Liver (tissue), 9 donors: ENCODE measurements around the gene LIPI. TPM values are rescaled to one million over a fixed set of nuclear protein-coding genes. Genes with fewer than 3 reads are reported as not detected.

Experiments used
- DNase-seq: peaks from one replicate; pipeline ENCODE4 v3.0.0-alpha.2; 2017; ENCODE audit warnings: low spot score
- H3K27ac ChIP-seq, 2 donors: one replicate each; pipeline ENCODE4 v1.7.0; 2013; ENCODE audit warnings: inconsistent platforms in 2 of 2, low read length in 2 of 2, control low read depth in 1 of 2, low read depth in 1 of 2, mild to moderate bottlenecking in 1 of 2
- H3K27me3 ChIP-seq, 4 donors: one replicate each; pipeline versions ENCODE4 v1.6.1 to v1.7.0; 2013; ENCODE audit warnings: low read length in 3 of 4, inconsistent platforms in 1 of 4, mild to moderate bottlenecking in 1 of 4, moderate library complexity in 1 of 4; ENCODE audit not compliant: control insufficient read depth in 4 of 4, insufficient read depth in 4 of 4
- H3K36me3 ChIP-seq, 4 donors: one replicate each; pipeline versions ENCODE4 v1.6.1 to v1.7.0; 2013; ENCODE audit warnings: low read length in 3 of 4, mild to moderate bottlenecking in 3 of 4, low read depth in 1 of 4, moderate library complexity in 1 of 4; ENCODE audit not compliant: control insufficient read depth in 4 of 4, insufficient read depth in 3 of 4
- H3K4me1 ChIP-seq, 4 donors: one replicate each; pipeline versions ENCODE4 v1.6.1 to v1.7.0; 2013; ENCODE audit warnings: low read length in 3 of 4, mild to moderate bottlenecking in 3 of 4, moderate library complexity in 1 of 4; ENCODE audit not compliant: control insufficient read depth in 4 of 4, insufficient read depth in 4 of 4
- H3K4me3 ChIP-seq, 3 donors: one replicate each; pipeline versions ENCODE4 v1.6.1 to v1.7.0; 2013; ENCODE audit warnings: low read length in 3 of 3, control low read depth in 1 of 3, low read depth in 1 of 3, mild to moderate bottlenecking in 1 of 3
- H3K9ac ChIP-seq, 2 donors: one replicate each; pipeline ENCODE4 v1.7.0; 2013; ENCODE audit warnings: low read length in 2 of 2, mild to moderate bottlenecking in 2 of 2, moderate library complexity in 2 of 2, control low read depth in 1 of 2, low read depth in 1 of 2
- H3K9me3 ChIP-seq, 4 donors: one replicate each; pipeline versions ENCODE4 v1.6.1 to v1.7.0; 2013; ENCODE audit warnings: low read length in 3 of 4; ENCODE audit not compliant: control insufficient read depth in 4 of 4
- ATF3 ChIP-seq: IDR thresholded peaks from 2 replicates; pipeline ENCODE4 v1.6.1; 2016; ENCODE audit warnings: antibody characterized with exemption
- CTCF ChIP-seq: fragments of 150-350 bp; IDR thresholded peaks from 2 replicates; pipeline ENCODE4 v1.5.1; 2017; ENCODE audit warnings: improper control_type of control experiment, low read depth, low read length; ENCODE audit not compliant: missing input control
- EGR1 ChIP-seq, 2 donors: IDR thresholded peaks; 2 replicates each; pipeline ENCODE4 v1.6.1; 2016 to 2018; ENCODE audit warnings: antibody characterized with exemption in 2 of 2, low read depth in 2 of 2
- FOXA1 ChIP-seq: IDR thresholded peaks from 2 replicates; pipeline ENCODE4 v1.6.1; 2016; ENCODE audit warnings: antibody characterized with exemption
- GABPA ChIP-seq, 2 donors: IDR thresholded peaks in 1 of 2; conservative IDR thresholded peaks in 1 of 2; 2 replicates each; pipeline ENCODE4 v1.6.1; 2016; ENCODE audit warnings: antibody characterized with exemption in 2 of 2, mild to moderate bottlenecking in 1 of 2, moderate library complexity in 1 of 2
- HNF4A ChIP-seq, 2 donors: conservative IDR thresholded peaks; 2 replicates each; pipeline ENCODE4 v1.6.1; 2016; ENCODE audit warnings: antibody characterized with exemption in 2 of 2, mild to moderate bottlenecking in 2 of 2
- HNF4G ChIP-seq: IDR thresholded peaks from 2 replicates; pipeline ENCODE4 v1.6.1; 2016; ENCODE audit warnings: antibody characterized with exemption
- JUND ChIP-seq, 2 donors: IDR thresholded peaks; 2 replicates each; pipeline ENCODE4 v1.6.1; 2016; ENCODE audit warnings: antibody characterized with exemption in 2 of 2
- NR2F2 ChIP-seq: IDR thresholded peaks from 2 replicates; pipeline ENCODE4 v1.6.1; 2016; ENCODE audit warnings: antibody characterized with exemption
- RAD21 ChIP-seq, 2 donors: IDR thresholded peaks; 2 replicates each; pipeline ENCODE4 v1.6.1; 2016; ENCODE audit warnings: antibody characterized with exemption in 2 of 2, mild to moderate bottlenecking in 2 of 2
- REST ChIP-seq: IDR thresholded peaks from 2 replicates; pipeline ENCODE4 v1.6.1; 2016; ENCODE audit warnings: antibody characterized with exemption, mild to moderate bottlenecking
- RXRA ChIP-seq, 2 donors: IDR thresholded peaks; 2 replicates each; pipeline ENCODE4 v1.6.1; 2017 to 2018; ENCODE audit warnings: antibody characterized with exemption in 2 of 2, mild to moderate bottlenecking in 1 of 2
- SP1 ChIP-seq: IDR thresholded peaks from 2 replicates; pipeline ENCODE4 v1.6.1; 2018; ENCODE audit warnings: antibody characterized with exemption, mild to moderate bottlenecking
- TAF1 ChIP-seq: conservative IDR thresholded peaks from 2 replicates; pipeline ENCODE4 v1.6.1; 2016; ENCODE audit warnings: antibody characterized with exemption, mild to moderate bottlenecking
- YY1 ChIP-seq: IDR thresholded peaks from 2 replicates; pipeline ENCODE4 v1.6.1; 2016; ENCODE audit warnings: antibody characterized with exemption, mild to moderate bottlenecking
- WGBS: extraction: QIAGEN DNeasy Blood & Tissue Kit; methylation state at CpG from one replicate; pipeline ENCODE4 v1.1.7; 2013; 5-methylcytosine and 5-hydroxymethylcytosine counted together
- polyA plus RNA-seq, 2 donors: library from polyadenylated mRNA; stranded (reverse) in 1 of 2; unstranded in 1 of 2; fragments of 200-250 nt in 1 of 2; fragments of >200 nt in 1 of 2; fragmentation: Nextera tagmentation in 1 of 2; extraction: Ambion mirVana in 1 of 2; gene quantifications; one replicate each; pipeline versions ENCODE4 v1.2.1 to v1.2.3, GENCODE V29; 2013 to 2015
- total RNA-seq, 2 donors: library from RNA; depleted of rRNA; stranded (reverse); fragments of >200 nt; gene quantifications; one replicate each; pipeline ENCODE4 v1.2.3, GENCODE V29; 2014
- TF ChIP-seq, protein P1 (sequence below): IDR thresholded peaks from 2 replicates; pipeline ENCODE4 v1.6.1; 2016; ENCODE audit warnings: antibody characterized with exemption
- TF ChIP-seq, protein P2 (sequence below): IDR thresholded peaks from 2 replicates; pipeline ENCODE4 v1.6.1; 2016; ENCODE audit warnings: antibody characterized with exemption
- donor health status: healthy.
- donor health status: healthy.
- donor health status: healthy.
- donor health status: healthy.
- donor health status: healthy.

Gene LIPI
- total and polyA plus RNA-seq, 4 donors: not detected

- Histone ChIP-seq H3K27me3 (no peaks in the 10 kb centered on the region), H3K4me1 (no peaks in the 10 kb centered on the region), H3K4me3 (no peak overlapping the region), H3K9me3 (peaks cover 0 to 3% (median under 1%) of the 10 kb centered on the region in 4 donors), H3K27ac (no peak overlapping the region), H3K9ac (no peak overlapping the region), H3K36me3 (no peaks in the 10 kb centered on the region)
- no peak for DNase-seq
- WGBS: 92% methylated on average over 32 of the region's 32 CpGs
- TF ChIP-seq FOXA1: no peak
- TF ChIP-seq RAD21 (IDR thresholded peaks at IDR 0.05): no peak
- no peak for TF ChIP-seq EGR1 (IDR thresholded peaks at IDR 0.05; ENCODE audit: low read depth in 2 of 2)
- TF ChIP-seq, protein P1, sequence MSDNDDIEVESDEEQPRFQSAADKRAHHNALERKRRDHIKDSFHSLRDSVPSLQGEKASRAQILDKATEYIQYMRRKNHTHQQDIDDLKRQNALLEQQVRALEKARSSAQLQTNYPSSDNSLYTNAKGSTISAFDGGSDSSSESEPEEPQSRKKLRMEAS: no peak
- TF ChIP-seq YY1: no peak
- no peak for TF ChIP-seq HNF4G
- no peak for TF ChIP-seq GABPA (IDR thresholded peaks at IDR 0.05 in 1 of 2, conservative IDR thresholded peaks at IDR 0.05 in 1 of 2)
- TF ChIP-seq, protein P2, sequence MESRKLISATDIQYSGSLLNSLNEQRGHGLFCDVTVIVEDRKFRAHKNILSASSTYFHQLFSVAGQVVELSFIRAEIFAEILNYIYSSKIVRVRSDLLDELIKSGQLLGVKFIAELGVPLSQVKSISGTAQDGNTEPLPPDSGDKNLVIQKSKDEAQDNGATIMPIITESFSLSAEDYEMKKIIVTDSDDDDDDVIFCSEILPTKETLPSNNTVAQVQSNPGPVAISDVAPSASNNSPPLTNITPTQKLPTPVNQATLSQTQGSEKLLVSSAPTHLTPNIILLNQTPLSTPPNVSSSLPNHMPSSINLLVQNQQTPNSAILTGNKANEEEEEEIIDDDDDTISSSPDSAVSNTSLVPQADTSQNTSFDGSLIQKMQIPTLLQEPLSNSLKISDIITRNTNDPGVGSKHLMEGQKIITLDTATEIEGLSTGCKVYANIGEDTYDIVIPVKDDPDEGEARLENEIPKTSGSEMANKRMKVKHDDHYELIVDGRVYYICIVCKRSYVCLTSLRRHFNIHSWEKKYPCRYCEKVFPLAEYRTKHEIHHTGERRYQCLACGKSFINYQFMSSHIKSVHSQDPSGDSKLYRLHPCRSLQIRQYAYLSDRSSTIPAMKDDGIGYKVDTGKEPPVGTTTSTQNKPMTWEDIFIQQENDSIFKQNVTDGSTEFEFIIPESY: no peak
- TF ChIP-seq TAF1: no peak
- TF ChIP-seq SP1: no peak
- TF ChIP-seq REST: no peak
- TF ChIP-seq JUND (IDR thresholded peaks at IDR 0.05): no peak
- no peak for TF ChIP-seq ATF3
- TF ChIP-seq HNF4A (conservative IDR thresholded peaks at IDR 0.05): no peak
Measured at GRCh38 chr21:14075346-14076142, 135.2 kb downstream of the LIPI start.

DNA sequence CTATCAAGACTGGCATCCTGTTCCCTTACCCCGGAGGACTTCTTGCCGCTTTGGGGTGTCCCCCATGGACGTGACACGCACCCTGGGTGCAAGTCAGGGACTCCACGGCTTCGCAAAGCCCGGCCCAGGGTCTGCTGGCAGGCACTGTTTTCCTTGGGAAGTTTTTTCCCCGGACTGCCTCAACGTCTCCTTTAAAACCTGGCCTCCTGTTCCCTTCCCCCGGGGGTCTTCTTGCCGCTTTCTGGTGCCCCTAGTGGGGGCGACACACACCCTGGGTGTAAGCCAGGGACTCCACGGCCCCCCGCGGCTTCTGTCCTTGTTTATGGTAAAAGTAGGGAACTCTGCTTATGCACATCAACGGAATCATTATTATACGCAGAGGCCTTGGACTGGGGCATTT, 136.6 kb downstream of the LIPI start:
- DNase-seq: no peak
- TF ChIP-seq NR2F2: no peak
- no peak for TF ChIP-seq REST
- TF ChIP-seq, protein P1: no peak
- TF ChIP-seq CTCF: no peak
- TF ChIP-seq RXRA (IDR thresholded peaks at IDR 0.05): no peak
- 91% methylated on average over 17 of the region's 17 CpGs for WGBS

More for the DNA sequence above, 136.6 kb downstream of the LIPI start:
- H3K27me3 ChIP-seq: no peaks in the 10 kb centered on the region
- no peak overlapping the region for H3K4me3 ChIP-seq
- no peak overlapping the region for H3K27ac ChIP-seq
- H3K9me3 ChIP-seq: peaks cover 0 to 3% (median under 1%) of the 10 kb centered on the region in 4 donors
- H3K36me3 ChIP-seq: no peaks in the 10 kb centered on the region
- H3K9ac ChIP-seq: no peak overlapping the region
- no peaks in the 10 kb centered on the region for H3K4me1 ChIP-seq
